HG03097 (cell line): ENCODE data around the gene COPE.

ENCODE experiments used
- ATAC-seq: cut with Tn5 transposase; IDR thresholded peaks from one replicate; pipeline ENCODE4 v1.9.1; 2021; ENCODE audit not compliant: unreplicated experiment, low FRiP score

The COPE gene

DNA sequence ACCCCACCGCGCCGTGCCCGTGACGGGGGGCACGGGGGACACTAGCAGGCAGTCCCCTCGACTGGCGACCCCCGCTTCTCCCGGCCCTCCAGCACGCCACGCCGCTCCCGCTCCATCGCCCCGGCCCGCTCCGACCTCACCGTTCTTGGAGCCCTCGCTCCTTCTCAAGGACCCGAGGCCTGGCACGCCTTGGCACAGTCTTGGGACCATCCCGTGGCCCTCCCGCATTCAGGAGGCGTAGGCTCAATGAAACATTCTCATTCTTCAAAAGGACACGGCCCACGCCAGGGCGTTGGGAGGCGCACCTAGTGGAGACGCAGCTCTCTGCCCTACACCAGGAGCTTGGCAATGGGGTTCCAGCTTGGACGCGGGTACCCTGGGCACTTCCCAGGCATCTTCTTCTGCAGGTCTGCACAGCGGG lies 22.8 kb downstream of the COPE start:
- no peak for ATAC-seq

GRCh38 chr19:18895824-18896341 lies 23.3 kb downstream of the COPE start, which contains the start of gene CERS1:
CERS1 (minus strand) TSS chr19:18896158; CDS start chr19:18896072, 86 bp downstream.
- ATAC-seq = no peak

GRCh38 chr19:18895038-18895823 lies 24.0 kb downstream of the COPE start:
- ATAC-seq = no peak

- no peak for ATAC-seq
Measured at GRCh38 chr19:18894254-18895037, 24.7 kb downstream of the COPE start.

GRCh38 chr19:18893587-18894253 lies 25.5 kb downstream of the COPE start:
- no peak for ATAC-seq

DNA sequence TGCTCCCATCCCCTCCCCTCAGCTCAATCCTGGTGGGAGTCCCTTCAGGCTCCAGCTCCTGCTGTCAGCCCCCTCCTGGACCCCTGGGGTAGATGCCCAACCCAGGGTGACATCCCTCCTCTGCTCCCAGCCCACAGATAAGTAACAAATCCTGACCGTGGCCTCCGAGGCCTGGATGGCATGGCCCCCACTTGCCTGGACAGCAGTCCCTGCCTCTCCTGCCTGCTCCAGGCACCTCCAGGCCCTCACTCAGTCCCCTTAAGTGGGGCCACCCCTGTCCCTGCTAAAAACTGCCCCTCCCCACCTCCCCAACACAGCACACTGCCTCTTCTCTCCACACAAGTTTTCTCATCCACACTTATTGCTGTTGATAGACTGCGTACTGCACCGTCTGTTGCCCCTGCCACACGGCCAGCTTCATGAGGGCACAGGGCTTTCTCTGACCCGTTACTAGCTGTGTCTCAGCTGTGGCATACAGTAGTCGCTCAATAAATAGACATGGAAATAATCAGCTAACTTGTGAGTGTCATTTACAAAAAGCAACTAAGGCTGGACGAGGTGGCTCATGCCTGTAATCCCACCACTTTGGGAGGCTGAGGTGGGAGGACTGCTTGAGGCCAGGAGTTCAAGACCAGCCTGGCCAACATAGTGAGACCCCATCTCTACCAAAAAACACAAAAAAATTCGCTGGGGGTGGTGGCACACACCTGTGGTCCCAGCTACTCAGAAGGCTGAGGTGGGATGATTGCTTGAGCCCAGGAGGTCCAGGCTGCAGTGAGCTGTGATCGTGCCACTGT lies 29.0 kb downstream of the COPE start:
- ATAC-seq = no peak

GRCh38 chr19:18886972-18887371 lies 32.2 kb downstream of the COPE start:
- ATAC-seq = no peak

GRCh38 chr19:18883526-18884304 lies 35.5 kb downstream of the COPE start:
- ATAC-seq = no peak

DNA sequence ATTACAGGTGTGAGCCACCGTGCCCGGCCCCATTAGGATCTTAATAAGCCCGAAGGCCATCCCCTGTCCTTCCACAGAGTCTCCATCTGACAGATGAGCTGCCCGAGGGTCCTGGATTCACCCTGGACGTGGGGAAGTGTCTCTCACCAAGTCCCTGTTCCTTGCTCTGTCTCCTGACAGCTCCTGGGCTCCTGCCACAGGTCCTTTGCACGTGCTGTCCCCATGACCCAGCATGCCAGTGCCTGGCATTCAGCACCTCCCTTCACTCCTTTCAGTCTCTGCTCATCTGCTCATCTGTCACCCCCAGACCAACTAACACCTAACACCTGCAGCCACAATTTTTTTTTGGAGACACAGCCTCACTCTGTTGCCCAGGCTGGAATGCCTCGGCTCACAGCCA lies 37.7 kb downstream of the COPE start:
- no peak for ATAC-seq

DNA sequence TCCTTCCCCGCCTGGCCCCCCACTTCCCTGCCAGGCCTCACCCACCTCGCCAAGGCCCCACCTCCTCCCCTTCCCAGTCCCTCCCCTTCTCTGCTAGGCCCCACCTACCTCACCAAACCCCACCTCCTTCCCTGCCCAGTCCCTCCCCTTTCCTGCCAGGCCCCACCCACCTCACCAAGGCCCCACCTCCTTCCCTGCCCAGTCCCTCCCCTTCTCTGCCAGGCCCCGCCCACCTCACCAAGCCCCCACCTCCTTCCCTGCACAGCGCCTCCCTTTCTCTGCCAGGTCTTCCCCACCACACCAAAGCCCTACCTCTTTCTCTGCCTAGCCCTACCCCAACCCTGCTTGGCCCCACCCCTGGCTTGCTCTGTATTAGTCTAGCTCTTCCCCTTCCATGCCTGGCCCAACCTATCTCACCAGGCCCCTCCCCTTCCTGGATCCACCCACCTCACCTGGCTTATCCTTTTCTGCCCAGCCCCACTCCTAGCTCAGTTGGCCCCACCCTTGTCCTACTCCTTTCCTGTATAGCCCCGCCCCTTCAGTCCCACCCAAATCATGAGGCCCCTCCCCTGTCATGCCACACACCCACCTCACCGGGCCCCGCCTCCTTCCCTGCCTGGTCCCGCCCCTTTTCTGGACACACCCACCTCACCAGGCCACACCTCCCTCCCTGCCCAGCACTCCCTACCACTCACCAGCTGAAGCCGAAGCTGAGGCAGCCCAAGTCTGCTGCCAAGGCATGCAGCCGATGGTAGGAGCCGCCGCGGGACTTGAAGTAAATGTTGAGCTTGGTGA lies 39.4 kb downstream of the COPE start:
- no peak for ATAC-seq

GRCh38 chr19:18878858-18879578 lies 40.2 kb downstream of the COPE start:
- no peak for ATAC-seq

GRCh38 chr19:18878058-18878797 lies 41.0 kb downstream of the COPE start:
- ATAC-seq = no peak

DNA sequence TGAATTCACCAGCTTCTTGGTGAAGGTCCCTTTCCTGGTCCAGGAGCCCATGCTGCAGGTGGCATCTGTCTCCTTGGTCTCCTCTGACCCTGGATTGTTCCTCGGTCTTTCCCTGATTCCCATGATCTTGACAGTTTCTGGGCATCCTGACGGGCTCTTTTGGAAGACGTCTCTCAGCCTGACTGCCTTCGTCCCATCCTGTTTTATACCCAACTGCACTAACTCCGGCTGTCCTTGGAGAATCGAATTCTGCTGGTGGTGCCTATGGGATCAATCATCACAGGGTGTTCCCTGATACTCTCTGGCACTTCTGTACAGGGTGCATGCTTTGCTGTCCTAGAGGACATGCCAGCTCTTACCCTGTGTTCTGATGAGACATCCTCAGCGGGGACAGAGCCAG lies 42.3 kb downstream of the COPE start:
- no peak for ATAC-seq

- ATAC-seq = no peak
Measured at GRCh38 chr19:18875726-18876125, 43.5 kb downstream of the COPE start.

- ATAC-seq = no peak
Measured at GRCh38 chr19:18871543-18871942, 47.6 kb downstream of the COPE start.

DNA sequence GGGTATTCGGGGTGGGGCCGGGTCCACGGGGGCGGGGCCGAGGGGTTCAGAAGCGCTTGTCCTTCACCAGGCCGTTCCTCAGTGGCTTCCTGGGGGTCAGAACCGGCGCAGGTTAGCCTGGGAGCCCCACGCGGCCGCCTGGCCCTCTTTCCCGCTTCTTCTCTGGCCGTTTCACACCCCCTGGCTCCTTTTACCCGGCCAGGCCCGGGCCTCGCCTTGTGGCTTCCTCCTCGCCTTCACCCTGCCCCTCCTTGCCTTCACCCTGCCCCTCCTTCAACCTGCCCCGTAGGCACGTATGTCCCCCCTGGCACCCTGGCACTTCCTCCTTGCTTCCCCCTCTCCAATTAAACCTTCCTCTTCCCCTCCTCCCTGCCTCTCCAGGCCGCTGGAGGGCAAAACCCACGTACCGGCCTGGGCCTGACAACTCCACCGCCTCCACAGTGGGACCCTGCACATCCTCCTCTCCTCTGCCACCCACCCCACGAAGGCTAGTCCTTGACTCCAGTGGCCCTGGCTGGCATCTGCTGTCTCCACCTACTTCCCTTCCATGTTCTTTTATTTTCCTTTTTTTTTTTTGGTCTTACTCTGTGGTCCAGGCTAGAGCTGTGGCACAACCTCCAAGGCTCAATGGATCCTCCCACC lies 48.5 kb downstream of the COPE start:
- ATAC-seq = no peak
